ENCODE measurements around the gene MCF2L.

MCF2L gene

GRCh38 chr13:112997188-112998130, 28.4 kb downstream of the MCF2L start:
- DNase-seq (ENCODE audit: low read depth in 4 of 4, low spot score in 1 of 4), result no peak

- no peak for DNase-seq (ENCODE audit: low read depth in 4 of 4, low spot score in 1 of 4)
These were observed 29.7 kb downstream of the MCF2L start for GRCh38 chr13:112998521-112999280.

GRCh38 chr13:112999414-113000177, 30.6 kb downstream of the MCF2L start:
- no peak for DNase-seq (ENCODE audit: low read depth in 4 of 4, low spot score in 1 of 4)

- DNase-seq (ENCODE audit: low read depth in 4 of 4, low spot score in 1 of 4), result no peak
These were observed 31.6 kb downstream of the MCF2L start for GRCh38 chr13:113000575-113000974.

GRCh38 chr13:113001241-113002140, 32.5 kb downstream of the MCF2L start:
- DNase-seq (ENCODE audit: low read depth in 4 of 4, low spot score in 1 of 4), result no peak

GRCh38 chr13:113002206-113002912, 33.3 kb downstream of the MCF2L start:
- DNase-seq (ENCODE audit: low read depth in 4 of 4, low spot score in 1 of 4), result no peak

- DNase-seq (ENCODE audit: low read depth in 4 of 4, low spot score in 1 of 4), result no peak
These were observed 33.9 kb downstream of the MCF2L start for GRCh38 chr13:113002913-113003290.

- no peak for DNase-seq (ENCODE audit: low read depth in 4 of 4, low spot score in 1 of 4)
These were observed 35.1 kb downstream of the MCF2L start for GRCh38 chr13:113004126-113004525.

- no peak for DNase-seq (ENCODE audit: low read depth in 4 of 4, low spot score in 1 of 4)
These were observed 36.3 kb downstream of the MCF2L start for GRCh38 chr13:113005076-113005865.

GRCh38 chr13:113005997-113006396, 37.0 kb downstream of the MCF2L start:
- no peak for DNase-seq (ENCODE audit: low read depth in 4 of 4, low spot score in 1 of 4)

- DNase-seq (ENCODE audit: low read depth in 4 of 4, low spot score in 1 of 4), result no peak
These were observed 37.6 kb downstream of the MCF2L start for GRCh38 chr13:113006660-113007059.

- no peak for DNase-seq (ENCODE audit: low read depth in 4 of 4, low spot score in 1 of 4)
These were observed 39.8 kb downstream of the MCF2L start for GRCh38 chr13:113008851-113009250.

GRCh38 chr13:113009743-113010509, 40.9 kb downstream of the MCF2L start:
- DNase-seq (ENCODE audit: low read depth in 4 of 4, low spot score in 1 of 4), result no peak

- no peak for DNase-seq (ENCODE audit: low read depth in 4 of 4, low spot score in 1 of 4)
These were observed 41.5 kb downstream of the MCF2L start for GRCh38 chr13:113010510-113010865.

GRCh38 chr13:113013303-113013702, 44.3 kb downstream of the MCF2L start:
- DNase-seq (ENCODE audit: low read depth in 4 of 4, low spot score in 1 of 4), result no peak

GRCh38 chr13:113013878-113014751, 45.1 kb downstream of the MCF2L start:
- DNase-seq (ENCODE audit: low read depth in 4 of 4, low spot score in 1 of 4), result no peak
